Astrocyte (in vitro differentiated cells and primary cell): Measurements from ENCODE around the gene ZNF683.

Experiments used
- EZH2 ChIP-seq: IDR thresholded peaks from 2 replicates; pipeline ENCODE4 v1.6.1; 2012; ENCODE audit warnings: mild to moderate bottlenecking, low read length, inconsistent platforms; ENCODE audit not compliant: insufficient read depth
- TF ChIP-seq, protein P1 (sequence below): IDR thresholded peaks from 2 replicates; pipeline ENCODE4 v1.5.1; 2011; ENCODE audit warnings: low read depth, mild to moderate bottlenecking, inconsistent platforms, low read length, moderate library complexity; ENCODE audit not compliant: insufficient read depth

DNA sequence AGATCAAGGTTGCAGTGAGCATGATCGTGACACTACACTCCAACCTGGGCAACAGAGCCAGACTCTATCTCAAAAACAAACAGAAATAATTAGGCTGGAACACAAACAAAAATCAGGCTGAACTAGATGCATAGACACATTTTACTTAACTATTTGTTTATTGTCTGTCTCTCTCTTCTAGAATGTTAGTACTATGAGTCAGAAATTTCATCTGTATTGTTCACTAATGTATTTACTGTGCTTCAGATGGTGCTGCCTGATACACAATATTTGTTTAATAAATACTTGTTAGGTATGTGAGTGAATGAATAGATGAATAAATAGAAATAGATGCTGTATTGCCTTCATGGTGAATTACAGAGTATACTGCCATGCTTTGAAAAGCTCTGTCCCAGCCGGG, 32.1 kb upstream of the ZNF683 start:
- TF ChIP-seq, protein P1, sequence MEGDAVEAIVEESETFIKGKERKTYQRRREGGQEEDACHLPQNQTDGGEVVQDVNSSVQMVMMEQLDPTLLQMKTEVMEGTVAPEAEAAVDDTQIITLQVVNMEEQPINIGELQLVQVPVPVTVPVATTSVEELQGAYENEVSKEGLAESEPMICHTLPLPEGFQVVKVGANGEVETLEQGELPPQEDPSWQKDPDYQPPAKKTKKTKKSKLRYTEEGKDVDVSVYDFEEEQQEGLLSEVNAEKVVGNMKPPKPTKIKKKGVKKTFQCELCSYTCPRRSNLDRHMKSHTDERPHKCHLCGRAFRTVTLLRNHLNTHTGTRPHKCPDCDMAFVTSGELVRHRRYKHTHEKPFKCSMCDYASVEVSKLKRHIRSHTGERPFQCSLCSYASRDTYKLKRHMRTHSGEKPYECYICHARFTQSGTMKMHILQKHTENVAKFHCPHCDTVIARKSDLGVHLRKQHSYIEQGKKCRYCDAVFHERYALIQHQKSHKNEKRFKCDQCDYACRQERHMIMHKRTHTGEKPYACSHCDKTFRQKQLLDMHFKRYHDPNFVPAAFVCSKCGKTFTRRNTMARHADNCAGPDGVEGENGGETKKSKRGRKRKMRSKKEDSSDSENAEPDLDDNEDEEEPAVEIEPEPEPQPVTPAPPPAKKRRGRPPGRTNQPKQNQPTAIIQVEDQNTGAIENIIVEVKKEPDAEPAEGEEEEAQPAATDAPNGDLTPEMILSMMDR, result no peak
- no peak for TF ChIP-seq EZH2
